Activated CD4-positive, alpha-beta T cell treated with anti-CD3 and anti-CD28 coated beads, Interleukin-10, Interleukin-2, amounts not matched to agents 100 ng/mL and 50 ng/mL, durations not matched to agents 16 hours and 8 hours (primary cell): ENCODE data around the gene CCL18.
A peak's percentile ranks its signal among the peaks of the same experiment; 100 is the strongest.
"Not testable (repeated sequence)": the region's sequence is repeated elsewhere in the genome, so short reads cannot be mapped to it uniquely, and the experiment has no call there.

Experiments used
- DNase-seq: peaks from one replicate; pipeline ENCODE4 v3.0.0-alpha.2; 2020

CCL18 gene

GRCh38 chr17:36072431-36073121 lies 8.5 kb downstream of the CCL18 start:
- DNase-seq: peak; percentile 92

GRCh38 chr17:36074365-36074764 lies 10.3 kb downstream of the CCL18 start:
- peak; percentile 89 for DNase-seq

GRCh38 chr17:36081681-36082471 lies 17.8 kb downstream of the CCL18 start:
- DNase-seq: peak; percentile 43

- peak; percentile 91 for DNase-seq
Observed at GRCh38 chr17:36082482-36083120, 18.5 kb downstream of the CCL18 start.

GRCh38 chr17:36083691-36084090 lies 19.6 kb downstream of the CCL18 start:
- DNase-seq: not testable (repeated sequence)

- DNase-seq: peak; percentile 68
Observed at GRCh38 chr17:36085765-36086164, 21.7 kb downstream of the CCL18 start.

- DNase-seq: no peak
Observed at GRCh38 chr17:36086791-36087190, 22.7 kb downstream of the CCL18 start.

GRCh38 chr17:36087471-36087870 lies 23.4 kb downstream of the CCL18 start:
- DNase-seq: not testable (repeated sequence)

GRCh38 chr17:36087897-36088572 lies 24.0 kb downstream of the CCL18 start:
- peak; percentile 40 for DNase-seq

GRCh38 chr17:36088670-36089338 lies 24.7 kb downstream of the CCL18 start:
- peak; percentile 42 for DNase-seq

- DNase-seq: no peak
Observed at GRCh38 chr17:36089339-36089865, 25.3 kb downstream of the CCL18 start.

GRCh38 chr17:36089888-36090836 lies 26.1 kb downstream of the CCL18 start, which contains the start of gene CCL3:
TSS of gene CCL3 (minus strand) at chr17:36090143. CDS start at chr17:36090058, 85 bp downstream.
- peak; percentile 92 for DNase-seq

- peak; percentile 88 for DNase-seq
Observed at GRCh38 chr17:36092230-36092629, 28.2 kb downstream of the CCL18 start.

GRCh38 chr17:36092715-36093114 lies 28.6 kb downstream of the CCL18 start:
- not testable (repeated sequence) for DNase-seq

- DNase-seq: no peak
Observed at GRCh38 chr17:36094232-36094631, 30.2 kb downstream of the CCL18 start.

GRCh38 chr17:36094746-36095145 lies 30.7 kb downstream of the CCL18 start:
- no peak for DNase-seq

- no peak for DNase-seq
Observed at GRCh38 chr17:36095992-36096391, 31.9 kb downstream of the CCL18 start.

- DNase-seq: not testable (repeated sequence)
Observed at GRCh38 chr17:36099004-36099403, 34.9 kb downstream of the CCL18 start.

GRCh38 chr17:36103401-36103975 lies 39.4 kb downstream of the CCL18 start, which contains the start of gene CCL4:
TSS of gene CCL4 (plus strand) at chr17:36103827. CDS start at chr17:36103906, 79 bp downstream.
- DNase-seq: peak; percentile 73

GRCh38 chr17:36104246-36104645 lies 40.2 kb downstream of the CCL18 start:
- not testable (repeated sequence) for DNase-seq
